ENCODE measurements around the gene CREG2. TPM values are rescaled to one million over a fixed set of nuclear protein-coding genes. Genes with fewer than 3 reads are reported as not detected.
A peak's percentile ranks its signal among the peaks of the same experiment; 100 is the strongest.

Gene CREG2
- total and polyA plus RNA-seq, 2 donors (not counting 1 experiment from before 2014, with no cell fraction given) = 0.08 to 0.50 TPM

- Histone ChIP-seq H3K27ac (ENCODE audit: insufficient read depth, low read length) (no peak overlapping the region), H3K9me3 (ENCODE audit: control insufficient read depth, insufficient read depth, low read depth, low read length) (no peaks in the 10 kb centered on the region), H3K9ac (ENCODE audit: insufficient read depth, low read length) (no peak overlapping the region), H3K79me2 (ENCODE audit: control insufficient read depth, insufficient read depth, low read length) (peaks cover 14% of the 10 kb centered on the region), H3K27me3 (ENCODE audit: control insufficient read depth, insufficient read depth, low read length) (no peaks in the 10 kb centered on the region), H3K4me2 (ENCODE audit: extremely low read depth, insufficient read depth, low read length) (no peak overlapping the region), H4K20me1 (ENCODE audit: control insufficient read depth, extremely low read depth, insufficient read depth, low read length) (no peaks in the 10 kb centered on the region), H2AFZ (ENCODE audit: low read length) (no peak overlapping the region), H3K4me1 (ENCODE audit: control insufficient read depth, extremely low read depth, insufficient read depth, low read length) (peaks cover 3% of the 10 kb centered on the region), H3K36me3 (ENCODE audit: control insufficient read depth, insufficient read depth, low read length) (peaks cover 4% of the 10 kb centered on the region), H3K4me3 (replicated peaks in 1 of 4; ENCODE audit: control extremely low read depth in 1 of 4, insufficient read depth in 1 of 4, low read depth in 3 of 4, low read length in 4 of 4) (no peak overlapping the region)
- no peak for DNase-seq (ENCODE audit: low read depth in 2 of 2)
- TF ChIP-seq CTCF (conservative IDR thresholded peaks at IDR 0.05 in 1 of 2, IDR thresholded peaks at IDR 0.05 in 1 of 2; ENCODE audit: low read depth in 1 of 2, low read length in 2 of 2) (no peak), EZH2 (IDR thresholded peaks at IDR 0.05; ENCODE audit: low read length, missing control alignments) (no peak)
Observed at GRCh38 chr2:101433465-101433864, 46.2 kb upstream of the CREG2 start.

- no peak overlapping the region for H2AFZ ChIP-seq (ENCODE audit: low read length)
- TF ChIP-seq EZH2 (IDR thresholded peaks at IDR 0.05; ENCODE audit: low read length, missing control alignments) (no peak), CTCF (conservative IDR thresholded peaks at IDR 0.05 in 1 of 2, IDR thresholded peaks at IDR 0.05 in 1 of 2; ENCODE audit: low read depth in 1 of 2, low read length in 2 of 2) (no peak)
- no peak overlapping the region for H3K4me3 ChIP-seq (replicated peaks in 1 of 4; ENCODE audit: control extremely low read depth in 1 of 4, insufficient read depth in 1 of 4, low read depth in 3 of 4, low read length in 4 of 4)
- no peaks in the 10 kb centered on the region for H4K20me1 ChIP-seq (ENCODE audit: control insufficient read depth, extremely low read depth, insufficient read depth, low read length)
- no peaks in the 10 kb centered on the region for H3K9me3 ChIP-seq (ENCODE audit: control insufficient read depth, insufficient read depth, low read depth, low read length)
- peak overlapping the region; percentile 29 for H3K27ac ChIP-seq (ENCODE audit: insufficient read depth, low read length)
- H3K4me1 ChIP-seq (ENCODE audit: control insufficient read depth, extremely low read depth, insufficient read depth, low read length) = peaks cover 3% of the 10 kb centered on the region
- H3K27me3 ChIP-seq (ENCODE audit: control insufficient read depth, insufficient read depth, low read length) = no peaks in the 10 kb centered on the region
- no peak overlapping the region for H3K4me2 ChIP-seq (ENCODE audit: extremely low read depth, insufficient read depth, low read length)
- H3K79me2 ChIP-seq (ENCODE audit: control insufficient read depth, insufficient read depth, low read length) = peaks cover 14% of the 10 kb centered on the region
- peaks cover 4% of the 10 kb centered on the region for H3K36me3 ChIP-seq (ENCODE audit: control insufficient read depth, insufficient read depth, low read length)
- no peak overlapping the region for H3K9ac ChIP-seq (ENCODE audit: insufficient read depth, low read length)
- DNase-seq (ENCODE audit: low read depth in 2 of 2) = peak in 1 of 2 donors; percentile 59
Observed at GRCh38 chr2:101432411-101433181, 45.3 kb upstream of the CREG2 start.

GRCh38 chr2:101431486-101431885 is 44.2 kb upstream of the CREG2 start:
- Histone ChIP-seq H3K79me2 (ENCODE audit: control insufficient read depth, insufficient read depth, low read length) (peaks cover 12% of the 10 kb centered on the region), H2AFZ (ENCODE audit: low read length) (no peak overlapping the region), H3K36me3 (ENCODE audit: control insufficient read depth, insufficient read depth, low read length) (peaks cover 9% of the 10 kb centered on the region), H3K9me3 (ENCODE audit: control insufficient read depth, insufficient read depth, low read depth, low read length) (no peaks in the 10 kb centered on the region), H3K4me1 (ENCODE audit: control insufficient read depth, extremely low read depth, insufficient read depth, low read length) (peaks cover 3% of the 10 kb centered on the region), H3K9ac (ENCODE audit: insufficient read depth, low read length) (no peak overlapping the region), H3K4me2 (ENCODE audit: extremely low read depth, insufficient read depth, low read length) (no peak overlapping the region), H3K27ac (ENCODE audit: insufficient read depth, low read length) (no peak overlapping the region), H3K4me3 (replicated peaks in 1 of 4; ENCODE audit: control extremely low read depth in 1 of 4, insufficient read depth in 1 of 4, low read depth in 3 of 4, low read length in 4 of 4) (no peak overlapping the region), H4K20me1 (ENCODE audit: control insufficient read depth, extremely low read depth, insufficient read depth, low read length) (no peaks in the 10 kb centered on the region), H3K27me3 (ENCODE audit: control insufficient read depth, insufficient read depth, low read length) (no peaks in the 10 kb centered on the region)
- DNase-seq (ENCODE audit: low read depth in 2 of 2) = no peak
- TF ChIP-seq EZH2 (IDR thresholded peaks at IDR 0.05; ENCODE audit: low read length, missing control alignments) (no peak), CTCF (conservative IDR thresholded peaks at IDR 0.05 in 1 of 2, IDR thresholded peaks at IDR 0.05 in 1 of 2; ENCODE audit: low read depth in 1 of 2, low read length in 2 of 2) (no peak)

Measured in fibroblast of lung (primary cell).